GDM1 (cell line): ENCODE measurements around the gene OR5H14.
"Not testable (repeated sequence)": the region's sequence is repeated elsewhere in the genome, so short reads cannot be mapped to it uniquely, and the experiment has no call there.

Experiments
- DNase-seq: peaks from one replicate; lab custom pipeline; 2025; lab: John Stamatoyannopoulos, UW

The OR5H14 gene

DNA sequence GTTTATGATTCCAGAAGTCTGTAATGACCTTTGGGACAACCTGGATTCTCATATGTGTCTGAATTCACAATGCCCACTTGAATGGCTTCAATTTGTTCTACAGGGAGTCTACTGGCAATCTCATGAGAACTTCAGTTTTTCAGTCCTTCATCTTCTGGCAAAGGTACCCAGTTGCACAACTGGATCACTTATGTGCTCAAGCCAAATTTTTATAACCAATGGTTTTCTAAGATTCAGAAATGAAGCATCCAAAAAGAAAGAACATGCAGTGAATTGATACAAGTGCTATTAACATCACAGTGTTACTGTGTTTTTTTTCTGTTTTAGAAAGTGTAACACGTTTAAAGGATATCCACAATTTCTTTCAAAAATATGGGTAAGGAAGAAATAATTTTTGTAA, at the start of gene OR5H14:
Gene OR5H14 (plus strand): TSS at position 301 of the 400 bp plus-strand sequence. CDS start 1,907 bp downstream, outside the sequence.
- DNase-seq: no peak

- DNase-seq: no peak
Observed at GRCh38 chr3:98099848-98100247, 47.4 kb upstream of the OR5H14 start.

DNA sequence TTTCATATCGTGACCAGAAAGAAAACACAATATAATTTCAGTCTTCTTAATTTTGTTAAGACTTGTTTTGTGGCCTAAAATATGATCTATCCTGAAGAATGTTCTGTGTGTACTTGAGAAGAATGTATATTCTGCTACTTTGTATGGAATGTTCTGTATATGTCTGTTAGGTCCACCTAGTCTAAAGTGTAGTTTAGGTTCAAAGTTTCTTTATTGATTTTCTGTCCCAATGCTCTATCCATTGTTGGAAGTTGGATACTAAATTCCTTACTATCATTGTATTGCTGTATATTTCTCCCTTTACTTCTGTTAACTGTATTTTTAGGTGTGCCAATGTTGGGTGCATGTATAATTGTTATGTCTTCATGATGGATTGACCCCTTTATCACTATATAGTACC, 39.1 kb upstream of the OR5H14 start:
- no peak for DNase-seq

DNA sequence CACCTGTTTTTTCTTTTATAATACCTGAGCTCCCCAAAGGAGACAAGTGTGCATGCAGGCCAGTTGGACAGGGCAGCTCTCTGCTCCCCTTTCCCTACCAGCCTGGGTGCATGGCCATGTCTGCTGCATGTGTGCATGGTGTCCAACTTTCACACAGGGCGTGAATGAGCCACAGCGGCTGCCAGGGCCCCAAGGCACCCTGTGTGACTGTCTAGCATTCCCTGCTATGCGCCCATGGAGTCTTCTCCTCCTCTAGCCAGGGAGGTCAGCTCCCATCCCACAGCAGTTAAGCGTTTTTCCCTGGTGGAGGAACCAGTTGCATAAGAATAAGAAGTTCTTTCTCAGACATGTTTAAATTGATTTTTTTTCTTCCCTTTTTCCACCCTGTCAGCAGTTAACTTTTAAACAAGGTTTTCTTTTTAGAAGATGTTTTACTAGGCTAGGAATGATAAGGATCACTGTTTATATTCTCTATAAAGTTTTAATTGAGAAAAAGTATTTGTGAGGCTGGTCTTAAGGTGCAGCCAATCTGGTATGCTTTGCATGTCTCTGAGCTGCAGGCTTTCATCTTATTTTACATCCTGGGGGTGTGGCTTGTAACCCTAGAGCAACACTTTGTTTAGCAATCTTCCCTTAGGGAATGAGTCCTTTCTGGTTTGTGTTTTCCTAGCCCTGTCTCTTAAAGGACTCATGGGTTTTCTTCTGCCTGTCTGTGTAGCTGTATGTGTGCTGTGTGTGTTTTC, 37.3 kb upstream of the OR5H14 start:
- no peak for DNase-seq

DNA sequence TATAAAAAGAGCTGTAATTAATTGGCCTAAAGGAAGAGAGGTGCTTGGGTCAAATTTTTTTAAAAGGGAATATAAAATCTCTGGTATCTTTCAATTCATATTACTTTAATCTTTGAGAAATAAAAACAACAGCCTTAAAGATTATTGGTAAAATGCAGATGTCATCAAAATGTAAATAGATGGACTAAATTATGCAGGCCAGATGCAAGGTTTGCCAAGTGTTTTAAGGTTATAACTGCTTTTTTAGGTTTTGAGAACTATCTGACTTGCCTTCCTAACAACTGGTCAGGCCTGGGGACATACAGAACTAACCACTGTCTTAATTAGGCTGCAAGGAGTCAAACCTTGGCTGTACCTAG, 36.8 kb upstream of the OR5H14 start:
- no peak for DNase-seq

DNA sequence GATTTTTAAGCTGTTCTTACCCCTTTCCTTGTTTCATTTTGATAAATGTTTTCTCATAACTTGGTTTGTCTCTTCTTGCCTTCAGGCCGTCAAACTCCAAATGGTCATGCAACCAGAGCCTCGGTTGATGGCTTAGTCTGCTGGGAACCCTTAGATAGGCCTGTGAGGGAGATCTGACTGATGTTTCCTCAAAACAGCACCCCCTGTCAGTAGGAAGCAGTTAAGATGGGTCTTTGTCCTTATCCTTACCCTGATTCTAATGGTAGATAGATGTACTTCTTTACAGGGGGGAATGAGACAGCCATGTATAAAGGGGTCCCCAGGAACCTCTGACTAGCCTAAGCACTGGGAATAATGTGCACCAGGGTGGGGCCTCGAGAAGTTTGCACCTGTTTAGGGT, 33.0 kb upstream of the OR5H14 start:
- DNase-seq: no peak

DNA sequence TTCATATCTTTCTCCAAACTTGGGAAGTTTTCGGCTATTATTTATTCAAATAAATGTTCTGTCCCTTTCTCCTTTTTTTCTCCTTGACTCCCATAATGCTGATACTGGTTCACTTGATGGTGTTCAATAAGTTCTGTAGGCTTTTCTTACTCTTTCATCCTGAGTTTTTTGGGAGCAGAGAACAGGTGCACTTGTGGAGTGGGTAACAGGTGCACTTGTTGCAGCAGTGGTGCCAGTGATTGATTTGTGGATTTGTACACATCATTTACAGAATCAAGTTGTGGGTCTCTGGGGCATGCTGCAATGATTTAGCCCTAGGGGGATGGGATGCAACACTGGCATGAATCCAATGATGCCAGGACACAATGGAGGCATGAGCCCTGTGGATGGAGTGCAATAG, 31.6 kb upstream of the OR5H14 start:
- no peak for DNase-seq

GRCh38 chr3:98130421-98130820, 16.9 kb upstream of the OR5H14 start, which contains the start of gene OR5H1:
OR5H1 (plus strand) TSS chr3:98130721; CDS start chr3:98132698, 1,977 bp downstream.
- no peak for DNase-seq

DNA sequence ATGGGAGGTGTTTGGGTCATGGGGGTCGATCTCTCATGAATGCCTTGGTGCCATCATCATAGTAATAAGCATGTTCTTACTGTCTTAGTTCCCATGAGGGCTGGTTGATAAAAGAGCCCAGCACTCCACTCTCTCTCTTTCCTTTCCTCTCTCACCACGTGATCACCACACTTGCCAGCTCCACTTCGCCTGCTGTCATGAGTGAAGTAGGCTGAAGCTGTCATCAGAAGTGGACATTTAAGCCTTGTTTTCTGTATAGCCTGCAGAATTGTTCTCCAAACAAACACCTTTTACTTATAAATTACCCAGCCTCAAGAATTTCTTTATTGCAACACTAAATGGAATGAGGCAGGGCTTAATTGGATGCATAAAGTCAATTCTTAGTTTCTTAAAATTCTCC, 10.6 kb upstream of the OR5H14 start:
- no peak for DNase-seq

GRCh38 chr3:98137826-98138557, 9.3 kb upstream of the OR5H14 start:
- not testable (repeated sequence) for DNase-seq

DNA sequence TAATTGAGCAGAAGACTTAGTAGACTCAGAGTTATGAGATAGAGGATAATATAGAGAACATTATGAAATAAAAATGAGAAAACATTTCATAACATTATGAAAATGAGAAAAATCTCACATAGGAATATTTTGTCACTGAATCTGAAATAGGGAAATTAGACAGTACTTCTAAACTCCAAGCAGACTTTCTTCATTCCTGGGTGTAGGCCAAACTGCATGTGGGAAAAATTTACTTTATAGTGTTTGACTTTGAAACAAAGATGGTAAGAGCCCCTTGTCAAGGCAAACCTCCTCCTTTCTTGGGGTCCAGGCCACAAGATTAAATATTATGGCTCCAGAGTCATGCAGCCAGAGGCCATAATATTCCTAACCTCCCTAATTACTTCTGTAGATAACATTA, 6.7 kb upstream of the OR5H14 start:
- no peak for DNase-seq

GRCh38 chr3:98148751-98149150, 1.5 kb downstream of the OR5H14 start:
- no peak for DNase-seq

DNA sequence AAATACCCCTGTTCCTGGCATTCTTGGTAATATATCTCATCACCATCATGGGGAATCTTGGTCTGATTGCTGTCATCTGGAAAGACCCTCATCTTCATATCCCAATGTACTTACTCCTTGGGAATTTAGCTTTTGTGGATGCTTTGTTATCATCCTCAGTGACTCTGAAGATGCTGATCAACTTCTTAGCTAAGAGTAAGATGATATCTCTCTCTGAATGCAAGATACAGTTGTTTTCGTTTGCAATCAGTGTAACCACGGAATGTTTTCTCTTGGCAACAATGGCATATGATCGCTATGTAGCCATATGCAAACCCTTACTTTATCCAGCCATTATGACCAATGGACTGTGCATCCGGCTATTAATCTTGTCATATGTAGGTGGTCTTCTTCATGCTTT, 2.2 kb downstream of the OR5H14 start:
- DNase-seq: not testable (repeated sequence)

GRCh38 chr3:98151241-98151640, 4.0 kb downstream of the OR5H14 start:
- no peak for DNase-seq

DNA sequence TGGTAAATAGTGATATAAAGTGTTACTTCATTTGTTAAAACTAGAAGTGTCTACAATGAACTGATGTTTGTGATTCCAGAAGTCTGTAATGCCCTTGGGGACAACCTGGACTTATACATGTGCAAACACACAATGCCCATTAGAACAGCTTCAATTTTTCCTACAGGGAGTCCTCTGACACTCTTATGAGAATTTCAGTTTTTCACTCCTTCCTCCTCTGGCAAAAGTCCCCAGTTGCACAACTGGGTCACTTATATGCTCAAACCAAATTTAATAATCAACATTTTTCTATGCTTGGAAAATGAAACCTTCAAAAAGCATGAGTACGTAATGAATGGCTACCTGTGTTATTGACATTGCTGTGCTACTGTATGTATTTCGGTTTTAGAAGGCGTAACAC, 19.1 kb downstream of the OR5H14 start, which contains the start of gene OR5H15:
Gene OR5H15 (plus strand): TSS at position 301 of the 400 bp plus-strand sequence. CDS start 2,004 bp downstream, outside the sequence.
- no peak for DNase-seq

GRCh38 chr3:98171071-98171470, 23.8 kb downstream of the OR5H14 start:
- DNase-seq: no peak

GRCh38 chr3:98172621-98173020, 25.3 kb downstream of the OR5H14 start:
- no peak for DNase-seq

GRCh38 chr3:98180319-98180890, 33.1 kb downstream of the OR5H14 start:
- no peak for DNase-seq

GRCh38 chr3:98182196-98182595, 34.9 kb downstream of the OR5H14 start:
- no peak for DNase-seq

DNA sequence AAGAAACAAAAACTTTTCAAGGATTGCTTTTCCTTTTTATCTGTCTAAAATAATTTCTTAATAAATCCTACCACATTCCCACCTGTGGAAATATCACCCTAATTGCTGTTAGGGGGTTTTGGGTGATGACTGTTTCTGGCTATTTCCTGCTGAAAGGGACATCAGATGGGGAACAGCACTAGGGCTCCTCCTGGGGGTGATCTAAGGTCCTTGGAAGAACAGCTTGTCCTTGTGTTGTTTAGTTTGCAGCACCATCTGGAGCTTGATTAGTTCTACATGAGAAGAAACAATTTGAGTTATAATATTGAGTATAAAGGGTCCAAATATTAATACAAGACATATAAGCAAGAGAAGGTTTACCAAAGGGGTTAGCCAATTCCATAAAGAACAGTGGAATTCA, 37.9 kb downstream of the OR5H14 start:
- no peak for DNase-seq

DNA sequence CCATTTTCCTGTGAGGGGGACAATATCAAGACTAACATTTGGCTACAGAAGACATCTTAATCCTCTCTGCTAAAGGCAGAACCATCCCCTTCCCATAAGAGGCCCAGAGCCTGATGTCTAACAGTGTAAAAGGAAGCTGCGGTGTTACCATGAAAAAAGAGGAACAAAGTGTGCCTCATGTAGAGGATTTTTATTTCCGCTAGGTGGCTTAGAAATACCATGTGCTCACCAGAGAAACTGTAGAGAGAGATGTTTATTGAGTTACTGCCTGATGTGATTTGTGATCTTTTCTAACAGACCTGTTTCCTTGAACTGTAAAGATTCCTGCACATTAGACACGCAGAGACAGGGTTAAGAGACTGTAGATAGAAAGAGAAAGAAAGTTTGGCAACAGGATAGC, 41.3 kb downstream of the OR5H14 start:
- peak; percentile 47 for DNase-seq

- not testable (repeated sequence) for DNase-seq
Observed at GRCh38 chr3:98190911-98191310, 43.6 kb downstream of the OR5H14 start.

DNA sequence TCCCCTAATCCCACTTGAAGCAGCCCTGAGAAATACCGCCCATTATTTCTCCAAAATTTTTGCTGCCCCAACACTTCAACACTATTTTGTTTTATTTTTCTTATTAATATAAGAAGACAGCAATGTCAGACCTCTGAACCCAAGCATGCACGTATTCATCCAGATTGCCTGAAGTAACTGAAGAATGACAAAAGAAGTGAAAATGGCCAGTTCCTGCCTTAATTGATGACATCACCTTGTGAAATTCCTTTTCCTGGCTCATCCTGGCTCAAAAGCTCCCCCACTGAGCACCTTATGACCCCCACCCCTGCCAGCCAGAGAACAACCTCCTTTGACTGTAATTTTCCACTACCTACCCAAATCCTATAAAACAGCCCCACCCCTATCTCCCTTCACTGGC, 49.0 kb downstream of the OR5H14 start:
- not testable (repeated sequence) for DNase-seq
